GM21529 (cell line): Measurements from ENCODE around the gene CCL22.
"Not testable (repeated sequence)": the region's sequence is repeated elsewhere in the genome, so short reads cannot be mapped to it uniquely, and the experiment has no call there.

Experiments
- ATAC-seq: cut with Tn5 transposase; IDR thresholded peaks from one replicate; pipeline ENCODE4 v1.9.1; 2021; ENCODE audit not compliant: unreplicated experiment

Gene CCL22

DNA sequence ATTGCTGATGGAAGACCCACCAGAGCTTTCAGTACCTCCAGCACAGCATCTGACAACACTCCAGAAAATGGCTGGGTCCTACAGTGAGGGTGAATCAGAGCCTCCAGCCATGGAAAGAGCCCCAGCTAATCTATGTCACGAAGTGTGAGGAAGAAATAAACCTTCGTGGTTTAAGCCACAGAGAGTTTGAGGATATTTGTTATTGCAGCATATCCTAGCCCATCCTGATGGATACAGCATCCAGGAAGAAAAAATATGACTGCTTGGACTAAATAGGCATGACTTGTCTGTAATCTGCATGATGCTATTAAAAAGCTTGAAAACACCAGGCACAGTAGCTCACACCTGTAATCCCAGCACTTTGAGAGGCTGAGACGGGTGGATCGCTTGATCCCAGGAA is 32.7 kb downstream of the CCL22 start:
- ATAC-seq, result no peak

- ATAC-seq, result no peak
These were observed 33.1 kb downstream of the CCL22 start for GRCh38 chr16:57391708-57392107.

DNA sequence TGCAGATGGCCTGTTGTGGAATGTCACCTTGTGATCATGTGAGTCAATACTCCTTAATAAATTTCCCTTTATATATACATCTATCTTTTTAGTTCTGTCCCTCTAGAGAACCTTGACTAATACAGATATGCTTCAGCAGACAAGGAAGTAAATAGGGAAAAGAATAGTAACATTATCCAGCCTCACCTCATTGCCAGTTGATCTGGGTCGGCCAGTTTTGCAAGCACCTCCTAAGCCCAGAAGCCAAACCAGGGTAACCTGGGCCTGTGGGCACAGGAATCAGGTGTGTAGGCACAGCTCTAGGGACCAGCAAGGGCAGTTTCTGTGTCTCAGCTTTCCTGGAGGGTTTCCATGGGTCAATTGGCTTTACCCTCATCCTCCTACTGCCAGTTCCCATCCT is 34.1 kb downstream of the CCL22 start:
- no peak for ATAC-seq

DNA sequence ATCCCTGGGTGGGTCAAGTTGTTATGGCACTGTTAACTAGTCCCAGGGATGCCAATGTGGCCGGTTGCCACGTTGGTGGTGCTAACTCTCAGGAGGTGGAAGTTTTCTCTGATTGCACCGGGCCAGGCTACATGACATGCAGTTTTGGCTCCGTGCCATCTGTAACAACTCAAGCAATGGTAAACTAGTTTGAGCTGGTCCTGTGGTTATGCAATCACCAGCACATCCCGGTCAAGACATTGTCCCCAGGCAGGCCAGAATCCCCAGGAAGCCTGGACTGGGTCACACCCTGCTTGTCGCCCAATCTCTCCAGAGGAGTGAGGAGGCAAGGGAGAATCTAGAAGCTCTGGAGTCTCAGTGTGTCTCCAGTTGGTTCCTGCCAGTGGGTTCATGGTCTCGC is 35.9 kb downstream of the CCL22 start:
- ATAC-seq, result no peak

- no peak for ATAC-seq
These were observed 36.4 kb downstream of the CCL22 start for GRCh38 chr16:57395026-57395425.

DNA sequence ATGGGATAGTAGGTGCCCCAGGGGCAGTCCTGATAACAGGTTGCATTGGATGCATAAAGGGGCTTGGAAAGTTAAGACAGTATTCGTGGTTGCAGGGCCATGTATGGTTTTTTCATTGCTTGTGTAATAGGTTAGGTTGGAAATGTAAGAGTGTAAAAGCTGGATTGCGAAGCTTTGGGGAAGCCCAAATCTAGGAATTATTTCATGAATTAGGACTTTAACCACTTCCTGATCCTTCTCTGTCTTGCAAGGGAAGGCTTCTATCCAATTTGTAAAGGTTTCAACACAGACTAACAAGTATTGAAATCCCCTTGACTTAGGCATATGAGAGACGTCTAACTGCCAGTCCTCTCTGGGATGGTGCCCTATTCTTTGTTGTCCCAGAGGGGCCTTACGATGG is 38.2 kb downstream of the CCL22 start:
- ATAC-seq, result no peak

DNA sequence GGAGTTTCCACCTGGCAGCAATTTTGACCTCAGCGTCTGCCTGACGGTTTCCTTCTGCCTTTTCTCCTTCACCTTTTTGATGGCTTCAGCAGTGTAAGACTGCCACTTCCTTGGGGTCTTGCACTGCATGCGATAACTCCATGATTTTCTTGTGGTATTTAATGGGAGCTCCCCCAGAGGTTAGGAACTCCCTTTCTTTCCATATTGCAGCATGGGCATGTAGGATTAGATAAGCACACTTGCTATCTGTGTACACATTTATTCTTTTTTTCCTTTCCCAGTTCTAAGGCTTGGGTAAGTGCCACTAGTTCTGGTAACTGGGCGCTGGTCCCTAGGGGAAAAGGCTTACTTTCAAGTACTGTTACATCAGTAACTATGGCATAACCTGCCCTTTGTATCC is 38.9 kb downstream of the CCL22 start:
- ATAC-seq, result not testable (repeated sequence)

DNA sequence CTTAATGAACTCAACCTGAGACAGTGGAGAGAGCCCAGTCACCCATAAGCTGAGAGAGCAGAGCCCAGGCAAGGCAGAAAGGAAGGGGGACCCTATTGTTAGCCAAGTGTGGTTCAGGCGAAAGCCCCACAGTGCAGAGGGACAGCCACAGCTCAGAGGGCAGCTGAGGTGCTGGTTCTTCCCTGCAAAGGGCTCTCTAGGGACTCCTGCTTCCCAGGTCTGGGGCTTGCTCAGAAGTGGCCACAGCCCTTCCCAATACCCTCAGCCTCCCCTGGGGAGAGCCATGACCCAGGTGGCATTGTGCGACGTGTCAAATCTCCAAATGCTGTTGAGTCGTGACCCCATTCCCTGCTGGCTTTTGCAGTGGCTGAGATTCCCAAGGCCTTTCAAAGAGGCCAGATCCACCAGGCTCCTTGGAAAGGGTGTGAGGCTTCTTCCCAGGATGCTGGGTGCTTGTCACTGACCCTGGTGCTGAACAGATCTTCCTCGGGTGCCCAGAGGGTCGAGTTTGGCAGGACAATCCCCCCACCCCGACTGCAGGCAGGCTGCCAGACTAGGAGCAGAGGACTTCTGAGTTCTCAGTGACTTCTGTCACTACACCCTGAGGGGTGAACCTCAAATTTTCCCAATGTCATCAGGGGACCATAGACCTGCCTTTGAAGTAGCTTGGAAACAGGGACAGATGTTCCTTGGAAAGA is 43.5 kb downstream of the CCL22 start:
- no peak for ATAC-seq

GRCh38 chr16:57403965-57404817 is 45.6 kb downstream of the CCL22 start, which contains the start of gene CCL17:
TSS of gene CCL17 (plus strand) at chr16:57404767. CDS start at chr16:57413933, 9,166 bp downstream.
- no peak for ATAC-seq

DNA sequence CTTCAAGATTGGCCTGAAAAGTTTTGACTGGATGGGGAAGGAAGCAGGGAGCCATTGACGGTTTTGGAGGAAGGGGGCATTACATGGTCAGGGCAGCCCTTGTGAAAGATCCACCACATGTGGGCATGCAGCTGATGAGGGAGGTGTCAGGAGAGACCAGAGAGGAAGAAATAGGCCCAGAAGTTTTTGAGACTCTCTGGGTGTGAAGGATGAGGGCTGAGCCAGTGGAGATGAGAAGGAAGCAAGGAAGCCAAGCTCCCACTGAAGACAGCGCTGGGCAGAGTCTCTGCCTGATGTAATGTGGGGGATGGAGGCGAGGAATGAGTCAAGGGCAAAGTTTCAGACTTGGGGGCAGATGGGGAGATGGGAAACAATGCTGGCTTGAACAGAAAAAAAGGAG is 46.5 kb downstream of the CCL22 start:
- no peak for ATAC-seq

GRCh38 chr16:57406881-57407280 is 48.3 kb downstream of the CCL22 start:
- ATAC-seq, result no peak

DNA sequence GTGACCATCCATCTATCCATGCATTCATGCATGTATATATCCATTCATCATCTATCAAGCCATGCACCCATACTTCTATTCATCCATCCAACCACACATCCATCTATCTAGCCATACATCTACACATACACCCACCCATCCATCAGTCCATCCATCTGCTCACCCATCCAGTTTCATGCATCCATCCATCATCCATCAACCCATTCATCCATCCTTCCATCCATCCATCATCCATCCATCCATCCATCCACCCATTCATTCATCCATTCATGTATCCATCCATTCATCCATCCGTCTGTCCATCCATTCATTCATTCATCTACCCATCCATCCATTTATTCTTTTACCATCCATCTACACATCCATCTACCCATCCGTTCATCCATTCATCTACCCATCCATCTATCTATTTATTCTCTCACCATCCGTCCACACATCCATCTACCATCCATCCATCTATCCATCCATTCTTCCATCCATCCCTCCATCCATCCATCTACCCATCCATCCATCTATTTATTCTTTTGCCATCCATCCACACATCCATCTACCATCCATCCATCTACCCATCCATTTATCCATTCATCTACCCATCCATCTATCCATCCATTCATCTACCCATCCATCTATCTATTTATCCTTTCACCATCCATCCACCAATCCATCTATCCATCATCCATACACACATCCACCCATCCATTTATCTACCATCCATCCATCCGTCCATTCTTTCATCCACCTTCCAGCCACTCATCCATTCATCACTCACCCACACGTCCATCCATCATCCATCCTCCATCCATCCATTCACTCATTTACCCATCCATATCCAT is 49.2 kb downstream of the CCL22 start:
- no peak for ATAC-seq

DNA sequence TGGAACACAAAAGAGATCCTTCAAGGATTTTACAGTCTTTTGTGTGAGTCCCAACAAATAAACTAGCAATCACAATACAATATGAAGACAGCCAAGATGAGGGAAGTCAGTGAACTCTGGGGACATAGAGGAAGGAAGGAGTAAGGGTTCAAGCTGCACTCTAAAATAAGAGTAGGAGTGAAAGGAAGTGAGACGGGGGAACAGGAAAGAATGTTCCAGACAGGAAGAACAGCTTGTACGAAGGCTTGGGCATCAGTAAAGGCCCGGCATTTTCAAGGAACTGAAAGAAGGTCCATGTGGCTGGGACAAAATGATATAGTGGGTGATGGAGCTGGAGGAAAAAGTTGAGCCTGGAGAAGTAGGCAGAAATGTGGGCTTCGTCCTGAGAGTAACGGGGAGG is 50.5 kb downstream of the CCL22 start:
- no peak for ATAC-seq

GRCh38 chr16:57409870-57410587 is 51.4 kb downstream of the CCL22 start:
- no peak for ATAC-seq

DNA sequence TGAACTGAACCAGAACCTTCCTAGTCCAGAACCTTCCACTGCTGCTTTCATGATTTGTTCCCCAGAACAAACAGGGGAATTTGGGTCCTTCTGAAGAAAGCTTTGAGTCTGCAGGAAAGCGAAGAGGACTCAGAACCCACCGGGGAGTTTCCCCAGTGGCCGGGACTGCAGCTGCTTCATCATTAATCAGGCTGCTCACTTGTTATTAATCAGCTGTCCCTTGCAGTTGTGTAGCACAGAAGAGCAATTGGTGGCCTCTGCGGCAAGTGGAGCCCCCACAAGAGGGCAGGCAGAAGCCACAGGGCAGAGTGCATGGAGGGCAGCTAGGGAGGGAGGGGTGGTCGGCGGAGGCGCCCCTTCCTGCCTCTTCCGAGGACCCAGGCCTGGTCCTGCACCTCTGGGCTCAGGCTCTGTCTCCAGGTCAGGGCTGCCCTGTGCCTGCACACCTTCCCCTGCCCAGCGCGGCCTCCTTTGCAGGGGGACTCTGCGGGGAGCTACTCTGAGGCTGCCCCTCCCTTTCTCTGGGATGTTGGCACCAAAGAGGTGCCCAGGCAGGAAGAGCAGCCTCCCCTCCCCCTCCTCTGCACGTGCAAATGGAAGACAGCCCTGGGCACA is 52.9 kb downstream of the CCL22 start:
- ATAC-seq, result no peak

GRCh38 chr16:57412584-57412983 is 54.0 kb downstream of the CCL22 start:
- ATAC-seq, result no peak

DNA sequence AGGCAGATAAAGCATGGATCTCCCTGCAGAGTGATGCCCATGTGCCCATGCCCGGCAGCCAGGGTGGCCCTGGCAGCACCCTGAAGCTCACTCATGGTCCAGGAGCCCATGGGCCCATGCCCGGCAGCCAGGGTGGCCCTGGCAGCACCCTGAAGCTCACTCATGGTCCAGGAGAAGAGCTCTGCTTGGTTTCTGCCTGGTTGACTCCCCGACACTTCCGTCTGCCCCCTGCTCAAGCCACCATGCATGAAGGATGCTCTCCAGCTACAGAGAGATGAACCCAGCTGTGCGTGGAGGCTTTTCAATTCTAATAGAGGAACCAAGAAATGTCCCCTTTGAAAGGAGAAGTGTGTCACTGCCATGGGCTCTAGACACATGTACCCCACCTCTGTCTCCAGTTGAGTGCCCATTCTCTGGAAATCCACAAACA is 54.7 kb downstream of the CCL22 start:
- ATAC-seq, result peak; percentile 82

GRCh38 chr16:57413733-57414132 is 55.1 kb downstream of the CCL22 start:
- ATAC-seq, result no peak
